T-helper 17 cell (primary cell): ENCODE data around the gene SLC23A2. TPM values are rescaled to one million over a fixed set of nuclear protein-coding genes. Genes with fewer than 3 reads are reported as not detected.

Source experiments
- ATAC-seq: fragments of 150-1000 bp; cut with Tn5 transposase; 2 replicates; pipeline ENCODE4 v1.10.0; 2021; ENCODE audit warnings: mild to moderate bottlenecking, moderate library complexity
- DNase-seq, 3 donors: peaks; one replicate each; pipeline versions ENCODE4 v3.0.0 to v3.0.0-alpha.2; 2020 to 2021
- H3K9me3 ChIP-seq: one replicate; pipeline ENCODE4 v1.7.0; 2013; ENCODE audit warnings: low read length, mild to moderate bottlenecking; ENCODE audit not compliant: control insufficient read depth, poor library complexity, severe bottlenecking
- H3K27ac Mint-ChIP-seq: one replicate; pipeline ENCODE4 v1.8.0; 2022; ENCODE audit warnings: mild to moderate bottlenecking, moderate library complexity, mixed read lengths
- H3K27me3 Mint-ChIP-seq: one replicate; pipeline ENCODE4 v1.8.0; 2022; ENCODE audit warnings: mixed read lengths
- H3K36me3 Mint-ChIP-seq: one replicate; pipeline ENCODE4 v1.8.0; 2022; ENCODE audit warnings: low read depth, mixed read lengths
- H3K4me1 Mint-ChIP-seq: one replicate; pipeline ENCODE4 v1.8.0; 2022; ENCODE audit warnings: mild to moderate bottlenecking, mixed read lengths
- H3K4me3 Mint-ChIP-seq: one replicate; pipeline ENCODE4 v1.8.0; 2022; ENCODE audit warnings: mild to moderate bottlenecking, moderate library complexity, mixed read lengths
- total RNA-seq, 4 donors: library from RNA in 2 of 4; stranded (reverse) in 2 of 4; gene quantifications; one replicate each; pipeline ENCODE4 v1.2.3 and lab custom pipeline; 2022 to 2026

SLC23A2 gene
- total RNA-seq, 2 donors from 2014 or later, result 18.0 to 24.4 TPM

DNA sequence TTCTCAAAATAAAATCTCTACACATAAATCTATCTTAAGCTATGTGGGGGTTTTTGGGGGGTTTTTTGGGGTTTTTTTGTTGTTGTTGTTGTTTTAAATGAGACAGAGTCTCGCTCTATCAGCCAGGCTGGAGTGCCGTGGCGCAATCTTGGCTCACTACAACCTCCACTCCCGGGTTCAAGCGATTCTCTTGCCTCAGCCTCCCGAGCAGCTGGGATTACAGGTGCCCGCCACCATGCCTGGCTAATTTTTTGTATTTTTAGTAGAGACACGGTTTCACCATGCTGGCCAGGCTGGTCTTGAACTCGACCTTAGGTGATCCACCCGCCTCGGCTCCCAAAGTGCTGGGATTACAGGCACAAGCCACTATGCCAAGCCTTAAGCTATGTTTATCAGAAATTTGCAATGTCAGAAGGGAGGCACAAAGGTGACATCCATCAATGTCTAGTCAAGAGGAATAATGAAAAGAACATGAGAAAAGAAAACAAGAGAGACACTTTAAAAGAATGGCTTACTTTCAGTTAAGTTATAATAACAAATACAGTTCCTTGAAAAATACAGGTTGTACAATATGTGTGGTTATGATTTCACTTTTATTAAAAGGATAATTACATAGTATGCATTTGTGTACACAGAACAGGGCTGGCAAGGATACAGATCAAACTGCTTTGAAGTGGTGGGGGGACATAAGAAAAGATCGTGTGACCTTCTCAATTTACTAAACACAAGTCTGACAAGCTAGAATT, 28.6 kb downstream of the SLC23A2 start:
- Mint-ChIP-seq H3K4me3 (no peak overlapping the region), H3K27ac (peak overlapping the region; percentile 82), H3K36me3 (peaks cover 6% of the 10 kb centered on the region), H3K27me3 (no peaks in the 10 kb centered on the region), H3K4me1 (peaks cover 10% of the 10 kb centered on the region)
- no peak for DNase-seq
- ATAC-seq, result no peak
- H3K9me3 ChIP-seq, result no peaks in the 10 kb centered on the region

DNA sequence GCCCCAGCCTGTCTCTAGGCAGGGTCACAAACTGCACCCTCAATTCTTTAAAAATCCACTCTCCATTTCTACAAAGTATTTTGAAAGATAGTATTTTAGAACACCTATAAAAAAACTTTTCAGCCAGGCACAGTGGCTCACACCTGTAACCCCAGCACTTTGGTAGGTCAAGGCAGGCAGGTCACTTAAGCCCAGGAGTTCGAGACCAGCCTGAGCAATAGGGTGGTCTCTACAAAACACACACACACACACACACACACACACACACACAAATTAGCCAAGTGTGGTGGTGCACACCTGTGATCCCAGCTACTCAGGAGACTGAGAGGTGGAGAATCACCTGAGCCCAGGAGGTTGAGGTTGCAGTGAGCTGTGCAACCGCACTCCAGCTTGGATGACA, 30.2 kb downstream of the SLC23A2 start:
- Mint-ChIP-seq H3K4me1 (peaks cover 12% of the 10 kb centered on the region), H3K27ac (no peak overlapping the region), H3K27me3 (no peaks in the 10 kb centered on the region), H3K4me3 (no peak overlapping the region), H3K36me3 (peaks cover 6% of the 10 kb centered on the region)
- no peak for ATAC-seq
- no peak for DNase-seq
- no peaks in the 10 kb centered on the region for H3K9me3 ChIP-seq

DNA sequence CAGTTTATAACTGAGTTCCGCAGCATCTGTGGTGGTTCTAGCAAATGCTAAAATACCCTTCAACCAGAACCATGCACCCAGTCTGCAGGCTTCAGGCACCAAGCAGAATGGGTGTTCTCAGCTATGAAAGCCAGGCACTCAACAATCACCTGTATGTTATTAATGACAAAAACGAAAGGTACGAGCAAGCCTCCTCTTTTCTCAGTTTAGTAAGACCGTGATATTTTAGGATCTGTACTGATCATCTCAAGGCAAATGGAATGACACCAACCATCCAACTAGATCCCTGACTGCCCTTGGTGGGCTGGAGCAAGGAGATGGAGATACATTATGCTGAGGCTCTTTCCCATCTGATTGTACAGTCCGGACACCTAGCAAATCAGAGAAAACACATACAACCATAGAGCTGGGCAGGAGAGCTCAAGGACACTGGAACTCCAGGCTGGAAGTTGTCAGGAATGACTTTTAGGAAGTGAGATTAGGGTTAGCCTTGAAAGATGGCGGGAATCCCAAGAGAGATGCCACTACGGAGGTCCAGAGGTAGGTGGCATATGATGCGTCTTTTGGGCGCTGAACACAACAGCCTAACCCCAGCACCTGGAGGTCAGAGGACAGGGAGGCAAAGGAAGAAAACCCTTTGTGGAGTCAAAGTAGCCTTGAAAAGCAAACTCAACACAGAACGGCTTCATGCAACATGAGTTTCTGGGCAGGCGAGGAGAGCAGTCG, 33.4 kb downstream of the SLC23A2 start:
- peaks cover 5% of the 10 kb centered on the region for H3K4me1 Mint-ChIP-seq
- no peak overlapping the region for H3K4me3 Mint-ChIP-seq
- H3K27me3 Mint-ChIP-seq, result no peaks in the 10 kb centered on the region
- ATAC-seq (no peak), DNase-seq (no peak)
- peak overlapping the region; percentile 39 for H3K27ac Mint-ChIP-seq
- no peaks in the 10 kb centered on the region for H3K9me3 ChIP-seq
- H3K36me3 Mint-ChIP-seq, result peaks cover 6% of the 10 kb centered on the region

DNA sequence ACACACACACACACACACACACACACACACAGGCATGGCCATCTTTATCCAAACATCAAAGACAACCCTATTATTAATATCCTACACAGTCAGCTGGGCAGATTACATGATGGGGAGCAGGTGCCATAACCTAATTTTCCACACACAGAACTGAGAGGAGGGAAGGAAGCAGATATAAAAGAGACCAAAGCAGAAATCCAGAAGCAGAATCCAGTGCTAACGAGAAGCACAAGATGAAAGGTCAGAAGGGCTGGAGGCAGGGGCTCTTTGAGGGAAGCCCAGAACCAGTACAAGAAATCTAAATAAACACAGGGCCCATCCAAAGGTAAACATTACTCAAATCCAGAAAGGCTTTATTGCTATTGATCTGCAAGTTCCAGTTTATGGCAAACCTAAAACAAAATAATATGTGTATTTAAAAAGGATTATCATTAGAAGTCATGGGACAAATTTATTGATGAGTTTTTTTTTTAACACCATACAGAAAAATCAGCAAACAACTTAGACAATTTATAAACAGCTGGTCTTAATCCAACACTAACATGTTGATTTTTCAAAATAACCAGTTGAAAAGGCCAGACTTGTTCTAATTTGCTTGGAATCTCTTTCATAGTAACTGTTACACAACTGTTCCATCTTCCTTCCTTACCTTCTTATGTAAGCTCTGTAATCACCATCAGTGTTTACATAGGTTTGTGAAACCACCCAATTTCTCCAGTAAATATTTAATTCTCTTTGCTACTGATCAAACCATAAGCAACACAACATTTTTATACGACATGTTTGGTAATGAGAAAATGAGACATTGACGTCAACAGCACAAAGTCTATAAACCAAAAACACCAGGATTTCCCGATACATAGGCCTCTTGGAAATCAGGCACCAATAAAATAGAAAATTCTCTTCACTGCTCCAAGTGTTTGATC, 34.2 kb downstream of the SLC23A2 start:
- Mint-ChIP-seq H3K4me1 (peaks cover 8% of the 10 kb centered on the region), H3K27me3 (no peaks in the 10 kb centered on the region), H3K36me3 (peaks cover 6% of the 10 kb centered on the region), H3K4me3 (no peak overlapping the region), H3K27ac (peak overlapping the region; percentile 39)
- H3K9me3 ChIP-seq, result no peaks in the 10 kb centered on the region
- no peak for DNase-seq
- no peak for ATAC-seq

DNA sequence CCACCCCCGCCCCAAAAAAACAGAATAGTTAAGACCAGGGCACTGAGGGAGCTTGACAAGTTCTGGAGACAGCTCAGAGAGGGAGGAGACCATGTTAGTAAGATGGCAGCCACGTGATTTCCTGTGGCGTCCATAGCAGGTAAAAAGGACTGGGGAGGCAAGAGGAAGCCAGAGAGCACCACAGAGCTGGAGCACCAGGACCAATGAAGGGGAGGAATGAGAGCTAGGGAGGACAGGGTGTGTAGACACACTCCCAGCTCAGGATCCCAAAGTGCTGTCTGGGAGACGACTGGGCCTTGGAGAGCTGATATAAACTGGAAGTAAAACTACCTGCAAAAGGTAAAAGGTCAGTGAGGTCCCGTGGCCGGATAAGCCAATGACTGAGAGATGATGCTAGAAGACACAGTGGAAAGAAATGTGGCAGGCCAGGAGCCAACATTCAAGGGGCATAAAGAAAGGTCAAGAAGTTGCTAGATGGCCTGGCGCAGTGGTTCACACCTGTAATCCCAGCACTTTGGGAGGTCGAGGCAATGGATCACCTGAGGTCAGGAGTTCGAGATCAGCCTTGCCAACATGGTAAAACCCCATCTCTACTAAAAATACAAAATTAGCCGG, 39.0 kb downstream of the SLC23A2 start:
- peak; percentile 88 for ATAC-seq

DNA sequence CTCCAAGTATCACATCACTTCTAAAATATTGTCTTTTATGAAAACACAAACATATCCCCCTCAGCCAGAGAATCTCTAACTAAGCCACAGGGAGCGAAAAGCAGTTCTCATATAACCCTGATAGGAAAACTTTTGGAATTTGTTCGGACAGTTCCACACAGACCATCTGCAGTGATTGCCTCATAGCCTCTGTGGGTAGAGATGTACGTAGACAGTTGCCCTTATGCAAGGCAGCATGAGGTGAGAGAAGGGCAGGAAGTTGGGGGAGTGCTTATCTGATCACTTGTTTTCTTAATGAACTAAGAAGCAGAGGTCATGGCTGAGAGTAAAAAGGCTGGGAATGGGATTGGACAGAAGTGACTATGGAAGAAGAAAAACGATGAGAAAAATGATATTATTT, 39.6 kb downstream of the SLC23A2 start:
- Mint-ChIP-seq H3K27ac (peak overlapping the region; percentile 62), H3K36me3 (no peaks in the 10 kb centered on the region), H3K27me3 (no peaks in the 10 kb centered on the region), H3K4me1 (peaks cover 13% of the 10 kb centered on the region), H3K4me3 (peak overlapping the region; percentile 9)
- DNase-seq, result no peak
- ATAC-seq, result peak; percentile 87
- H3K9me3 ChIP-seq, result no peaks in the 10 kb centered on the region

More for the DNA sequence above, 39.0 kb downstream of the SLC23A2 start:
- H3K27me3 Mint-ChIP-seq, result no peaks in the 10 kb centered on the region
- peak overlapping the region; percentile 62 for H3K27ac Mint-ChIP-seq
- no peaks in the 10 kb centered on the region for H3K36me3 Mint-ChIP-seq
- peaks cover 14% of the 10 kb centered on the region for H3K4me1 Mint-ChIP-seq
- DNase-seq, result peak in 1 of 3 donors; percentile 7
- H3K4me3 Mint-ChIP-seq, result peak overlapping the region; percentile 9
- H3K9me3 ChIP-seq, result no peaks in the 10 kb centered on the region

DNA sequence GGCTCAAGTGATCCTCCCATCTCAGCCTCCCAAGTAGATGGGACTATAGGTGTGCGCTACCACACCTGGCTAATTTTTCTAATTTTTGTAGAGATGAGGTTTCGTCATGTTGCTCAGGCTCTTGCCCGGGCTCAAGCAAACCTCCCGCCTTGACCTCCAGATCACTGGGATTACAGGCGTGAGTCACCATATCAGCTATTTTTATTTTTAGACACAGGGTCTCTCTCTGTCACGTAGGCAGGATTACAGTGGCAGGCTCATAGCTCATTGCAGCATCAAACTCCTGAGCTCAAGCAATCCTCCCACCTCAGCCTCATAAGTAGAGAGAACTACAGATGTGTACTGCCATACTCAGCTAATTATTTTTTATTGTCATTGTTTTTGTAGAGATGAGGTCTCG, 41.7 kb downstream of the SLC23A2 start:
- Mint-ChIP-seq H3K27me3 (no peaks in the 10 kb centered on the region), H3K36me3 (no peaks in the 10 kb centered on the region), H3K4me1 (peaks cover 12% of the 10 kb centered on the region), H3K27ac (no peak overlapping the region), H3K4me3 (no peak overlapping the region)
- H3K9me3 ChIP-seq, result no peaks in the 10 kb centered on the region
- ATAC-seq (no peak), DNase-seq (no peak)

DNA sequence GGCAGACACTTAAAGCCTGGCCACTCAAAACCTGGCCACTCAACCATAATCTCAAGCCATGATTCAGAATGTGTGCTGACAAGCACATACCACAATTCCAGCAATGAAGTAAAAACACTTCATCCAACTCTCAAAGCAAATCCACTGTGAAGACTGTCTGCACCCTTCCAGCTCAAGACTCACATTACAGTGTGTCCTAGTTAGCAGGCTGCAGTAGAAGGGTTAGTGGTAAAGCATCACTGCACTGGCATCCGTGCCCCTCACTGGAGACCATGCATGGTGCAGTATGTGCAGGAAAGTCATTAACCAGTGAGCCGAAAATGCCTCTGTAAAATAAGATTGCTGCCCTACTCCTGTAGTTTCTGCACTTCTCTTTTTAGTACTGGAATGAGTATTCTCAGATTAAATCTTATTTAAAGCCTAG, 43.4 kb downstream of the SLC23A2 start:
- no peak overlapping the region for H3K4me3 Mint-ChIP-seq
- no peak for DNase-seq
- no peaks in the 10 kb centered on the region for H3K27me3 Mint-ChIP-seq
- no peaks in the 10 kb centered on the region for H3K9me3 ChIP-seq
- H3K4me1 Mint-ChIP-seq, result peaks cover 12% of the 10 kb centered on the region
- ATAC-seq, result no peak
- H3K36me3 Mint-ChIP-seq, result no peaks in the 10 kb centered on the region
- H3K27ac Mint-ChIP-seq, result no peak overlapping the region

DNA sequence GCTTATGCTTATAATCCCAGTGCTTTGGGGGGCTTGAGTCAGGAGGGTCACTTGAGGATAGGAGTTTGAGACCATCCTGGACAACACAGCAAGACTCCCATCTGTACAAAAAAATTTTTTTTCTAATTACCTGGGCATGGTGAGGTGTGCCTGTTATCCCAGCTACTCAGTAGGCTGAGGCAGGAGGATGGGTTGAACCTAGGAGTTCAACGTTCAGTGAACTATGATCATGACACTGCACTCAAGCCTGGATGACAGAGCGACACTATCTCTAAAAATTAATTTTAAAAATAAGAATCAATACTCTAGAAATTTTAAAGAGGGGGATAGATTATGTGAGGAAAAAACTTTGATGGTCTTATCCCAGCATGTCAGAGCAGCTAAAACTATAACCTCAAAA, 44.1 kb downstream of the SLC23A2 start:
- DNase-seq (no peak), ATAC-seq (no peak)
- H3K4me3 Mint-ChIP-seq, result no peak overlapping the region
- H3K9me3 ChIP-seq, result no peaks in the 10 kb centered on the region
- no peaks in the 10 kb centered on the region for H3K27me3 Mint-ChIP-seq
- peaks cover 9% of the 10 kb centered on the region for H3K4me1 Mint-ChIP-seq
- H3K36me3 Mint-ChIP-seq, result no peaks in the 10 kb centered on the region
- no peak overlapping the region for H3K27ac Mint-ChIP-seq

DNA sequence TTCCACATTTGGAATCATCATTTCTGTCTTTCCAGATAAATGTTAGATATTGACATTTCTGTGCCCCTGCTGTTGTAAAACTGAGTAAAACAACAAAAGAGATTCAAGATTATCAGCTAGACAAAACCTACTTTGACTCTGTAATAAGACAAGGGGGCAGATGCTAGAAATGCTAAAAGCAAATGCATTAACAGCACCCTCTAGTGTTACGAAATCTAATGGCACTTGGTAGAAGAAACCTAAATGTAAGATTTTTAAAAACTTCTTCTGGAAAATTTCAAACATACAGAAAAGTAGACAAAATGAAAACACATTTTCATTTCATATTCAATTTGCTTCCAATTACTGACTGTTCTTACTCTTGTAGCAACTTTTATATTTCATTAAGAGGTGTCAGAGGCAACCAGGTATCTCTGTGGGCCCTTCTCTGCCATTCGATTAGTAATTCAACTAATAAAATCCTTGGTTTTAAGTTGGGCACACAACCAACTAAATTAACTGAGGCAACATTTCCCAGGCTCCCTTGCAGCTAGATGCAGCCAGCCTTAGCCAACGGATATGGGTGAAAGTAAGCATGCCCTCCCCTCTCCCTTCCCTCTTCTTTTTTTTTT, 45.0 kb downstream of the SLC23A2 start:
- Mint-ChIP-seq H3K36me3 (no peaks in the 10 kb centered on the region), H3K4me3 (no peak overlapping the region), H3K27ac (no peak overlapping the region), H3K4me1 (peaks cover under 1% of the 10 kb centered on the region), H3K27me3 (no peaks in the 10 kb centered on the region)
- DNase-seq (no peak), ATAC-seq (peak; percentile 72)
- H3K9me3 ChIP-seq, result no peaks in the 10 kb centered on the region

DNA sequence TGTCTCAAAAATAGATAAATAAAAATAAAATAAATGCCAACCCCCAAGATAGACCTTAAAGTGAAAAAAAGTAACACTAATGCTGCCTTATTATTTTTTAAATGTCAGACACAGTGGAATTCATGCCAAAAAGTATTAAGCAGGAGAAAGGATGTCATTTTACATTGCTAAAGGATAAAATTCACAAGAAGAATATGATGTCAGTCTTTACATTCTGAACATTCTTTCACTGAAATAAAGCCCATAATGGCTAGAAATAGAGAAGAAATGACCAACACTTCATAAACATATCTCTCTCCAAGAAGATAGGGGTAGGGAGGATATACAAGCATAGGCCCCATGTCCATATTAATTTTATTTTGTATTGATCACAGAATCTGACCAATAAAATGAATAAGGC, 47.4 kb downstream of the SLC23A2 start:
- DNase-seq (no peak), ATAC-seq (no peak)
- peaks cover 4% of the 10 kb centered on the region for H3K36me3 Mint-ChIP-seq
- H3K4me1 Mint-ChIP-seq, result peaks cover 8% of the 10 kb centered on the region
- no peaks in the 10 kb centered on the region for H3K9me3 ChIP-seq
- no peak overlapping the region for H3K4me3 Mint-ChIP-seq
- no peak overlapping the region for H3K27ac Mint-ChIP-seq
- no peaks in the 10 kb centered on the region for H3K27me3 Mint-ChIP-seq

DNA sequence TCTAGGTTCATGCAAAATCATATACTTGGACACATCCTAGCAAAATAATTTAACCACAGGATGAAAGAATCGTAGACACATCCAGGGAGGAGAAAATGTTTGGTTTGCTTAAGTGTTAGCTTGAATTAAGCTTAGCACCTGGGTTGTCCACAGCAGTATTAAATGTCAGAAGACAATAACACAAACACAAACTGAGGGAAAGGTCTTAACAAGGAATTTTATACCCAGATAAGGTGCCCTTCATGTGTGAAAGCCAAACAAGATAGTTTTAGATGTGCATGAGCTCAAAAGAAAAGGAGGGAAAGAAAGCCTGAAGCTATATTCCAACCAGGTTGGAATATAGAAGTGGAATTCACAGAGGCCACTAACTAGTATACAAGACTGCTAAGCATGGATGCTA, 49.1 kb downstream of the SLC23A2 start:
- Mint-ChIP-seq H3K27ac (no peak overlapping the region), H3K36me3 (peaks cover 4% of the 10 kb centered on the region), H3K27me3 (no peaks in the 10 kb centered on the region), H3K4me3 (no peak overlapping the region), H3K4me1 (peaks cover 8% of the 10 kb centered on the region)
- no peak for ATAC-seq
- DNase-seq, result no peak
- no peaks in the 10 kb centered on the region for H3K9me3 ChIP-seq
